WTC11 (cell line): ENCODE data around the gene PSORS1C1. TPM values are rescaled to one million over a fixed set of nuclear protein-coding genes. Genes with fewer than 3 reads are reported as not detected.

ENCODE experiments used
- ATAC-seq: fragments of 200-7000 bp; cut with Tn5 transposase; 2 replicates; pipeline ENCODE4 v1.10.0; 2021; ENCODE audit warnings: mild to moderate bottlenecking, moderate library complexity
- CTCF ChIA-PET: fragments of 300-600 bp; sonication (Branson Sonifier 250); formaldehyde crosslinking; loops from one replicate; lab custom pipeline; 2021; ENCODE audit warnings: antibody characterized with exemption; lab: Charles Lee
- POLR2A ChIA-PET: fragments of 350-600 bp; sonication (Branson Sonifier 250); formaldehyde crosslinking; loops from one replicate; lab custom pipeline; 2021; ENCODE audit warnings: antibody characterized with exemption; lab: Charles Lee
- DNase-seq: peaks from one replicate; pipeline ENCODE4 v3.0.0; 2021; ENCODE audit warnings: low spot score
- H3K27ac Mint-ChIP-seq: 2 replicates; pipeline ENCODE4 v1.8.0; 2021; ENCODE audit warnings: mixed read lengths
- H3K27me3 Mint-ChIP-seq: 2 replicates; pipeline ENCODE4 v1.8.0; 2021; ENCODE audit warnings: low read depth, mild to moderate bottlenecking, moderate library complexity, mixed read lengths
- H3K36me3 Mint-ChIP-seq: 2 replicates; pipeline ENCODE4 v1.8.0; 2021; ENCODE audit warnings: mixed read lengths
- H3K4me1 Mint-ChIP-seq: 2 replicates; pipeline ENCODE4 v1.8.0; 2022; ENCODE audit warnings: mixed read lengths
- H3K4me3 Mint-ChIP-seq: 2 replicates; pipeline ENCODE4 v1.8.0; 2021; ENCODE audit warnings: mild to moderate bottlenecking, moderate library complexity, mixed read lengths
- H3K9me3 Mint-ChIP-seq: 2 replicates; pipeline ENCODE4 v1.8.0; 2021; ENCODE audit warnings: mixed read lengths
- AFF4 ChIP-seq: sonication (generic); formaldehyde crosslinking; IDR thresholded peaks from 2 replicates; pipeline ENCODE4 v1.8.1; 2023; ENCODE audit warnings: mild to moderate bottlenecking, missing genetic modification reagents, borderline replicate concordance
- AR ChIP-seq: fragments of 250-450 bp; sonication (Bioruptor Pico); IDR thresholded peaks from 2 replicates; pipeline ENCODE4 v1.9.0; 2021; ENCODE audit warnings: mild to moderate bottlenecking
- CREB1 ChIP-seq: sonication (generic); formaldehyde crosslinking; IDR thresholded peaks from 2 replicates; pipeline ENCODE4 v1.8.0; 2023; ENCODE audit warnings: mild to moderate bottlenecking, missing genetic modification reagents
- CREM ChIP-seq: sonication (generic); formaldehyde crosslinking; IDR thresholded peaks from 2 replicates; pipeline ENCODE4 v1.8.1; 2022; ENCODE audit warnings: mild to moderate bottlenecking, missing genetic modification reagents, moderate library complexity
- CTCF ChIP-seq: fragments of 200-600 bp; IDR thresholded peaks from 2 replicates; pipeline ENCODE4 v1.8.0; 2022; ENCODE audit warnings: antibody characterized with exemption
- E2F4 ChIP-seq: sonication (generic); formaldehyde crosslinking; IDR thresholded peaks from 2 replicates; pipeline ENCODE4 v1.8.1; 2022; ENCODE audit warnings: low read depth, mild to moderate bottlenecking, moderate library complexity, missing genetic modification reagents, borderline replicate concordance
- EMX1 ChIP-seq: fragments of 250-450 bp; sonication (Bioruptor Pico); IDR thresholded peaks from 2 replicates; pipeline ENCODE4 v1.8.0; 2021; ENCODE audit warnings: mild to moderate bottlenecking
- ETV6 ChIP-seq: sonication (generic); formaldehyde crosslinking; IDR thresholded peaks from 2 replicates; pipeline ENCODE4 v1.8.1; 2022; ENCODE audit warnings: mild to moderate bottlenecking, missing genetic modification reagents
- FOXP4 ChIP-seq: sonication (generic); formaldehyde crosslinking; IDR thresholded peaks from 2 replicates; pipeline ENCODE4 v1.8.0; 2022; ENCODE audit warnings: mild to moderate bottlenecking, missing genetic modification reagents
- IRF2 ChIP-seq: sonication (generic); formaldehyde crosslinking; IDR thresholded peaks from 2 replicates; pipeline ENCODE4 v1.8.0; 2022; ENCODE audit warnings: low read depth, missing genetic modification reagents, borderline replicate concordance
- JAZF1 ChIP-seq: fragments of 250-450 bp; sonication (Bioruptor Pico); IDR thresholded peaks from 2 replicates; pipeline ENCODE4 v1.9.0; 2021; ENCODE audit warnings: moderate library complexity, mild to moderate bottlenecking, inconsistent platforms
- MAX ChIP-seq: sonication (generic); formaldehyde crosslinking; IDR thresholded peaks from 2 replicates; pipeline ENCODE4 v1.8.0; 2022; ENCODE audit warnings: mild to moderate bottlenecking, missing genetic modification reagents
- NFYB ChIP-seq: sonication (generic); formaldehyde crosslinking; conservative IDR thresholded peaks from 2 replicates; pipeline ENCODE4 v1.8.0; 2022; ENCODE audit warnings: low read depth, missing genetic modification reagents
- OVOL2 ChIP-seq: fragments of 250-450 bp; sonication (Bioruptor Pico); IDR thresholded peaks from 2 replicates; pipeline ENCODE4 v1.9.0; 2021; ENCODE audit warnings: mild to moderate bottlenecking, borderline replicate concordance
- SP1 ChIP-seq: sonication (generic); formaldehyde crosslinking; conservative IDR thresholded peaks from 2 replicates; pipeline ENCODE4 v1.8.1; 2022; ENCODE audit warnings: missing genetic modification reagents
- USF2 ChIP-seq: sonication (generic); formaldehyde crosslinking; IDR thresholded peaks from 2 replicates; pipeline ENCODE4 v1.8.1; 2023; ENCODE audit warnings: mild to moderate bottlenecking, missing genetic modification reagents, moderate library complexity
- ZBTB21 ChIP-seq: sonication (generic); formaldehyde crosslinking; IDR thresholded peaks from 2 replicates; pipeline ENCODE4 v1.8.1; 2023; ENCODE audit warnings: mild to moderate bottlenecking, missing genetic modification reagents, borderline replicate concordance
- ZSCAN18 ChIP-seq: fragments of 250-450 bp; sonication (Bioruptor Pico); IDR thresholded peaks from 2 replicates; pipeline ENCODE4 v2.1.2; 2022; ENCODE audit warnings: mild to moderate bottlenecking, moderate library complexity
- total RNA-seq: library from RNA; stranded (reverse); gene quantifications from 3 replicates; pipeline ENCODE4 v1.2.3, GENCODE V29; 2021

The PSORS1C1 gene
- total RNA-seq, 1 experiment from 2014 or later, result 0.66 TPM

- Mint-ChIP-seq H3K4me1 (peaks cover 59% of the 10 kb centered on the region), H3K36me3 (peaks cover 44% of the 10 kb centered on the region), H3K9me3 (no peaks in the 10 kb centered on the region), H3K27ac (peak overlapping the region; percentile 72), H3K27me3 (no peaks in the 10 kb centered on the region), H3K4me3 (no peak overlapping the region)
- DNase-seq (no peak), ATAC-seq (no peak)
- ChIA-PET POLR2A (interaction anchor here (0.7 to 3.6 kb wide), 3 partner anchors 11 to 32 kb away, joined by 5 to 44 read pairs (median 8); no protein-coding TSS in a partner anchor), CTCF (interaction anchor here (1.0 to 3.0 kb wide), 3 partner anchors 9 to 205 kb away, joined by 4 to 16 read pairs (median 6); no protein-coding TSS in a partner anchor)
- TF ChIP-seq ZSCAN18 (no peak), FOXP4 (CRISPR knock-in tag) (no peak), E2F4 (no peak), CREM (no peak), USF2 (no peak), CTCF (no peak), AR (CRISPR knock-in tag) (peak; percentile 10; the same call in 1 of the 2 replicates), AFF4 (no peak), EMX1 (peak; percentile 72; the same call in 1 of the 2 replicates), MAX (no peak), CREB1 (CRISPR knock-in tag) (no peak), IRF2 (no peak), JAZF1 (no peak), ZBTB21 (no peak), ETV6 (no peak), SP1 (no peak), NFYB (CRISPR knock-in tag) (no peak), OVOL2 (CRISPR knock-in tag) (no peak)
Measured at GRCh38 chr6:31161216-31162126, 46.9 kb downstream of the PSORS1C1 start.
